Activated CD8-positive, alpha-beta memory T cell treated with anti-CD3 and anti-CD28 coated beads for 1 hour (primary cell): ENCODE measurements around the gene COPZ1.

ENCODE experiments used
- DNase-seq, 2 donors: peaks; one replicate each; pipeline ENCODE4 v3.0.0-alpha.2; 2020; ENCODE audit warnings: low read depth in 1 of 2; ENCODE audit errors: extremely low read depth in 1 of 2

The COPZ1 gene

GRCh38 chr12:54357506-54358190 is 32.7 kb downstream of the COPZ1 start:
- no peak for DNase-seq

GRCh38 chr12:54358191-54358944 is 33.4 kb downstream of the COPZ1 start:
- no peak for DNase-seq

DNA sequence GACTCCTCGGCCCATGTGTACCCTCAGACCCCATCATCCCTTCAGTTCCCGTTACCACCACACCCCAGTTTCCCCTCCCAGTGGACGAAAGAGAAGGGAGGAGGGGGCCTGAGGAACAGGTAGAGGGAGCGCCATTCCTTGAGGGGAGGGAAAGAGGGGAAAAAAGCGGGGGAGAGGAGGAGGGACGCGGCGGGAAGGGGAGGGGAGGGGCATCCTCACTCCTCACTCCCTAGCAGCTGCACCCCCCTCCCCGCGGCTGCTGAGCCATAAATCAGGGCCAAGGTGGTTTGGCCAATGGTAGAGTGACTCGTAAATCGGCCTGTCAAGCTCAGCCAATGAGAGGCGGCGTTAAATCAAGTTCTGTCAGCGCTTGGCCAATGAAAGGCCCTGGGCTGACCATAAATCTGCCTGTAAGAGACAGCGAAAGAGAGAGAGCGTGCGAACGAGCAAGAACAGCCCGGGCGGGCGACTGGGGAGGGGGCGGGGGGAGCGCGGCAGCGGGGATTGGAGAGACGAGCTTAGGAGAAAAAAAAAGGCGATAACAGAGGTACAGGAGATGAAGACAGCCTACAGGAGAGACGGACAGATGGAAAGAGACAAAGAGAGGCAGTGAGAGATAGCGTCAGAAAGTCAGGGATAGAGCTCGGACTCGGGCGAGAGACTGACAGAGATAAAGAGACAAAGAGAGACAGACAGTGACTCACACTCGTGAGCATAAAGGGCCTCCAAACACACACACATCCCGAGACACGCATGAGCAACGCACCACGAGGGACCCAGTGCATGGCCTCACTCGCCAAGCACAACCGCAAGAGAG is 34.2 kb downstream of the COPZ1 start:
- DNase-seq: peak; percentile 80 to 85

DNA sequence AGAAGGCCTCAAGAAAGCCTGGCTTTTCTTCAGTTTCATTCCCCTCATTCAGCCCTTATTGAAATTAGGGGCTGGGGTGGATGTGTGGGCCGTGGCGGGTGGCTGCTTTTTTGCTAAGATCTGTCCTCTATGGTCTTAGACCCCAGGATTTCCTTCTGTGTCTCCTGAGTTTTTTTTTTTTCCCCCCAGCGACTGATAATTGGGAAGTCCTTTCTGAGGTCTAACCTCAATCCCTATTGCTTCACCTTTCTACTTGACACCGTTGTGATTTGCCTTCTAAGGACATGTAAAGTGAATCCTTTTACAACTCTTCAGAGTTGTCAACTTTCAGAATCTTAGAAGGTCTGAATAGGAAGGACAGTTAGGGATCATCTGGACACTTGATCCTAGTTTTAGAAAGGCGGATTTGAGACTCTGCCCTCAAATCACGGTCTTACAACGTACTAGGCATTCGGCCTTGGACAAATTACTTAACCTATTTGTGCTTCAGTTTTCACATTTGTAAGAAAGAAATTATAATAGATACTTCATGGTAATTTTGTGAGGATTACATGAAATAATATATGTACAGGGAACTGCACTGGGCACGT is 34.9 kb downstream of the COPZ1 start:
- DNase-seq: no peak

- DNase-seq: no peak
Measured at GRCh38 chr12:54360717-54361456, 36.0 kb downstream of the COPZ1 start.

- no peak for DNase-seq
Measured at GRCh38 chr12:54363047-54363446, 38.1 kb downstream of the COPZ1 start.

GRCh38 chr12:54363618-54364017 is 38.7 kb downstream of the COPZ1 start:
- no peak for DNase-seq

- no peak for DNase-seq
Measured at GRCh38 chr12:54364413-54364812, 39.5 kb downstream of the COPZ1 start, which contains the start of gene GPR84. Gene GPR84, minus strand, starts transcription at chr12:54364486. Its CDS starts 635 bp downstream, at chr12:54363851.

GRCh38 chr12:54368025-54368708 is 43.2 kb downstream of the COPZ1 start:
- DNase-seq: no peak

- peak; percentile 78 to 84 for DNase-seq
Measured at GRCh38 chr12:54368709-54369596, 44.0 kb downstream of the COPZ1 start.

GRCh38 chr12:54369597-54370131 is 44.7 kb downstream of the COPZ1 start:
- no peak for DNase-seq

DNA sequence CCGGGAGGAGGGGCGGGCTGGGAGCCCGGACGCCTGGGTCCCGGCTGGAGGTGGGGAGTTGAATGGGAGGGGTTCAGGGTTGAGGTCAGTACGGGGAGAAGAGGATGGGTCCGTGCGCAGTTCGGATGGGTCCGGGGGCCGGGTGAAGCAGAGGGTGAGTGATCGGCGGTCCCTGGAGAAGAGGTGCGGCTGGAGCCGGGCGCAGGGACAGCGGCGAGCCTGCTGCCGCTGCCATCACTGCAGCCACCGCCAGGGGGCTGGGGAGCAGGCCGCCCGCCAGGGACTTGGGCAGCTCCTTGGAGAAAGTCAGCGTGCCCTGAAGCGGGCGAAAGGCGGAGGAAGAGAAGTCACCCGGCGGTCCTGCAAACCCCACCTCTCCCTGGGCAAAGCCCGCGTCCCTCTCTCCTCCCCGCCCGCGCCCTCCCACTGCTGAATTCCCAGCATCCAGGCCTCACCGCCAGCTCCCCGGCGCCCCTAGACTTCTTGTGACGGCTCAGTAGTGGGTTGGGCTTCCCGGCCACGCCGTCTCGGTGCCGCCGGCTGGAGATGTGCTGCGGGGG is 45.3 kb downstream of the COPZ1 start:
- DNase-seq: no peak

DNA sequence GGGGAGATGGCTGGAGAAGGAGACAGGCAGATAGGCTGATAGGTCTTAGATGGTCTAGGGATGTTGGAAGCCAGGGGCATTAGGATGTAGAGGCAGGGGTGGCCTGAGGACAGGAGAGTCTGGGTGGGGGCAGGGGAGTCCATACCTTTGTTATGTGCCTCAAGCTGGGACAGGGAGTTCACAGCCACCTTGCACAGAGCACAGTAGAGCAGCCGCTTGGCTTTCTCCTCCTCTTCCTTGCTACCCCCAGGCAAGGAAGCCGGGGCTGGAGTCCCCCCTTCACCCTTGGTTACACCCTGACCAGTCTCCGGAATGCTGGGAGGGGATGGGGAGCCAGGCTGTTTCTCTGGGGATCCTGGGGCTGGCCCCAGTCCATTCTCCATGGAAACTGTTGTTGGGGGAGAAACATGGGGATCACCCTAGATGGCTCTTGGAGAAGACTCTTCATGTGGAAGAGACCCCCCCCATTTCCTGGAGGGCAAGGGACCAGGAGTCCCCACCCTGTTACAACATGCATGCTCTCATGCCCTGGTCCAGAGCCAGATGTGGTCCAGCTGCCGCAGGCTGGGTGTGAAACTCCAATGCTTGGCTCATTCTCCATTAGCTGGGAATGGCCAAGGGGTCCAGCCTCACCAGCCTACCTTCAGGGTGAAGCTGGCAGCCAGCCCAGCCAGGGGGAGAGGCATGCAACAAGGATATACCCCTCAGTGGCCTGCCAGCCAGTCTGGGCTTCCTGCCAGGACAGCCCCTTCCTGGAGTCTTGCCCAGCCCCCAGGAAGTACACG is 46.6 kb downstream of the COPZ1 start:
- no peak for DNase-seq

DNA sequence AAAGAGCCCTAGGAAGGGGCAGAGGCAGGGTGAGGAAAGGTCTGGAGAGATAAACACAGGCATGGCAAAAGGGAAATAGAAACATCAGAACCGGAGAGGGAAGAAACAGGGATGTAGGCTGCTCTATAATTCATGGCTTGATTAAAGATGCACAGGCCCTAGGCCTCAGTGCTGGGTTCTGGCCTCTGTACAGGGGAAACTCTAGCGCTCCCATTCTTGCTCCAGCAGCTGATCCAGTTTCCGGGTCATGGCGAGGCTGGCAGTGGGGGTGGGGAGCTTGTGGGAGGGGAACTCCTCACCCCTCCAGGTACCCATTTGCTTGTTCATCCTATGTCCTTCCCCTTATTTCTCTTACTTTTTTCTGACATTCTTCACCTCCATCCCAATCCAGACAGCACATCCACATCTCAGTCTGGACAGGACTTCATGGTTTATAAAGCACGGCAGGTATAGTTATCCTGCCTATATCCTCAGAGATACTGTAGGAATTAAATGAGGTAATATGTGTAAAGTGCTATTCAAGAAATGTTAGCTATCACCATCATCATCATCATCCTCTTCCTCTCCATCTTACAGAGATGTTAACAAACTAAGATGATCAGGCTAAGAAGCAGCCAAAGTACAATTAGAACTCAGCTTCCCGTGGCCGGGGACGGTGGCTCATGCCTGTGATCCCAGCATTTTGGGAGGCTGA is 47.3 kb downstream of the COPZ1 start:
- DNase-seq: no peak

DNA sequence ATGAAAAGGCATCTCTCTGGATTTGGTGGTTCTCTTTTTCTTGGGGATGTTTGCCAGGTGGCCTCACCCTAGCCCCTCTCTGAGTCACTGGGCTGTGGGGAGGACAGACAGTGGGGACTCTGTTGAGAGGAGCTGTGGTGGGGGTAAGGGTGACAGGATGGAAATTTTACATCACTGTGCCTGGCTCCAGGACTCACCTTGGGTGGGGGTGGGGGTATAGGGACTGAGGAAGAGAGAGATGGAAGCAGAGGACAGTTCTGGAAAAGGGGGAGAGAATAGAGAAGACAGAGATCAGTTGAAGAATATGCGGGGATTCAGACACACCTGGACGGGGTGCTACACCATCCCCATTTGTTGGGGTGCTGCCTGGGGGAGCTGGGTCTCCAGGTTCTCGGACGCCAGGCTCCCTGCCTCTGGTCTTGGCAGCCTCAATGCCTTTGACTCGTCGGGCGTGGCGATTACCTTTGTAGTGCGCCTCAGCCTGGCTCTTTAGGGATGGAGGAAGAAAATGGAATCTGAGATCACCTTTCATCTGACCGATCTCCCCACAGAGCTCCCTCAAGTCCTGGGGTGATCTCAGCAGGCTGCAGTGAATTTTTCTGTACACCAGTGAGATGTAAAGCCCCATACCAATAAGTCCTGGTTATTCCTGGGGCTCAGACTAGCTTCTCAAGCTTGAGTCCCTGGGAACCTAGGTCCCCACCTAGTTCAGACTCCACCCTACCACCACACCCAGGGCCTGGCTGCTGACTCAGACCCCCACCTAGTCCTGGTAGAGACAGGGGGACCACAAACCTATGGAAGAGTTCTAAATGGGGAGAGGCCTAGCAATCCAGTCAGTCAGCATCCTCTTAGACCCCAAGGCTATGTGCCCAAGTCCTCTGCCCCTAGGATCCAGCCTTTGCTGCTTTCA is 49.0 kb downstream of the COPZ1 start:
- DNase-seq: no peak
